ENCODE measurements around the gene SUPT3H.
"Not testable (repeated sequence)": the region's sequence is repeated elsewhere in the genome, so short reads cannot be mapped to it uniquely, and the experiment has no call there.

Gene SUPT3H

GRCh38 chr6:45320349-45320748, 57.4 kb downstream of the SUPT3H start:
- DNase-seq, result no peak

- DNase-seq, result no peak
These were observed 63.6 kb downstream of the SUPT3H start for GRCh38 chr6:45314146-45314545.

GRCh38 chr6:45310118-45310788, 67.5 kb downstream of the SUPT3H start:
- no peak for DNase-seq

GRCh38 chr6:45305546-45305945, 72.2 kb downstream of the SUPT3H start:
- DNase-seq, result no peak

GRCh38 chr6:45302832-45303231, 74.9 kb downstream of the SUPT3H start:
- DNase-seq, result no peak

- no peak for DNase-seq
These were observed 76.2 kb downstream of the SUPT3H start for GRCh38 chr6:45301348-45302142.

- DNase-seq, result no peak
These were observed 77.0 kb downstream of the SUPT3H start for GRCh38 chr6:45300736-45301135.

GRCh38 chr6:45299096-45299581, 78.6 kb downstream of the SUPT3H start:
- DNase-seq, result no peak

- DNase-seq, result no peak
These were observed 80.4 kb downstream of the SUPT3H start for GRCh38 chr6:45297320-45297719.

GRCh38 chr6:45294065-45294701, 83.6 kb downstream of the SUPT3H start:
- not testable (repeated sequence) for DNase-seq

GRCh38 chr6:45293306-45293705, 84.4 kb downstream of the SUPT3H start:
- no peak for DNase-seq

- no peak for DNase-seq
These were observed 87.8 kb downstream of the SUPT3H start for GRCh38 chr6:45289751-45290514.

- DNase-seq, result not testable (repeated sequence)
These were observed 91.0 kb downstream of the SUPT3H start for GRCh38 chr6:45286707-45287106.

- no peak for DNase-seq
These were observed 99.4 kb downstream of the SUPT3H start for GRCh38 chr6:45278367-45278766.

- DNase-seq, result not testable (repeated sequence)
These were observed 100.0 kb downstream of the SUPT3H start for GRCh38 chr6:45277741-45278140.

- no peak for DNase-seq
These were observed 102.4 kb downstream of the SUPT3H start for GRCh38 chr6:45275358-45275757.

- no peak for DNase-seq
These were observed 105.1 kb downstream of the SUPT3H start for GRCh38 chr6:45272626-45273025.

- DNase-seq, result no peak
These were observed 112.5 kb downstream of the SUPT3H start for GRCh38 chr6:45265246-45265645.

- no peak for DNase-seq
These were observed 117.0 kb downstream of the SUPT3H start for GRCh38 chr6:45260696-45261095.

GRCh38 chr6:45256697-45257695, 120.7 kb downstream of the SUPT3H start:
- no peak for DNase-seq

- no peak for DNase-seq
These were observed 122.3 kb downstream of the SUPT3H start for GRCh38 chr6:45255434-45255833.

GRCh38 chr6:45254253-45254652, 123.5 kb downstream of the SUPT3H start:
- DNase-seq, result no peak
